NB4 (cell line): ENCODE results near the gene ANKRD13B.

Experiments
- POLR2A ChIP-seq: IDR thresholded peaks from 2 replicates; pipeline ENCODE4 v1.6.1; 2011; ENCODE audit warnings: mild to moderate bottlenecking; ENCODE audit not compliant: insufficient read length; ENCODE audit errors: extremely low read depth
- TF ChIP-seq, protein P1 (sequence below): IDR thresholded peaks from one replicate; pipeline ENCODE4 v1.5.1; 2012; ENCODE audit warnings: low read depth, low read length

DNA sequence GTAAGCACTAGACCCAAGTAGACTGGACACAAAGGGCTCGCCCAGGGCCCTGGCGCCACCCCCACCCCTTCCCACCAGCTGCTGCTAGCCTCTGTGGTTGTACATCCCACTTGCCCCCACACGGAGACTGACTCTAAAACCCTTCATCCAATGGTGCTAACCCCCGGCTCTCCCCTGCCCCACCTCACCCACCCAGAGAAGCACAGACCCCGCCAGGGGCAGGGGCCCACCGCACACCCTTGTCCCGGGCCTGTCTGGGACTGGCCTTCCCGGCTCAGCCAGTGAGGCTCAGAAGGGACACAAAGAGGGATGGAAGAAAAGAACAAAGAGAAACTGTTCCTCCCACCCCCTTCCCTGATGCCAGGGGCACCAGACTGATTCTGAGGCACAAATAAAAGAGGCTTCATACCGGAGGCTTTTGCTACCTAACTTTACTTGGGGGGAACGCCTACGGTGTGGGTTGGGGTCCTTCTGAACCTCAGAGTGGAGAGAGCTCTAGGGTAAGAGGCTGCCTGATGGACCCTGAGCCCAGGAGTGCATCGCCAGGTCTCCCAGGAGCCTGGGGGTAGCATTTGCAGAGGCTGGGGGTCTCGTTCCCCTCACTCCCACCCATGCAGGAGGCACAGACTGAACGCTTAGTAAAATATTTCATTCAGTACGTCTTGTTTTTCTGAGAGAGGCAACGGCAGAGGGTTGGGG is 21.6 kb downstream of the ANKRD13B start:
- TF ChIP-seq, protein P1, sequence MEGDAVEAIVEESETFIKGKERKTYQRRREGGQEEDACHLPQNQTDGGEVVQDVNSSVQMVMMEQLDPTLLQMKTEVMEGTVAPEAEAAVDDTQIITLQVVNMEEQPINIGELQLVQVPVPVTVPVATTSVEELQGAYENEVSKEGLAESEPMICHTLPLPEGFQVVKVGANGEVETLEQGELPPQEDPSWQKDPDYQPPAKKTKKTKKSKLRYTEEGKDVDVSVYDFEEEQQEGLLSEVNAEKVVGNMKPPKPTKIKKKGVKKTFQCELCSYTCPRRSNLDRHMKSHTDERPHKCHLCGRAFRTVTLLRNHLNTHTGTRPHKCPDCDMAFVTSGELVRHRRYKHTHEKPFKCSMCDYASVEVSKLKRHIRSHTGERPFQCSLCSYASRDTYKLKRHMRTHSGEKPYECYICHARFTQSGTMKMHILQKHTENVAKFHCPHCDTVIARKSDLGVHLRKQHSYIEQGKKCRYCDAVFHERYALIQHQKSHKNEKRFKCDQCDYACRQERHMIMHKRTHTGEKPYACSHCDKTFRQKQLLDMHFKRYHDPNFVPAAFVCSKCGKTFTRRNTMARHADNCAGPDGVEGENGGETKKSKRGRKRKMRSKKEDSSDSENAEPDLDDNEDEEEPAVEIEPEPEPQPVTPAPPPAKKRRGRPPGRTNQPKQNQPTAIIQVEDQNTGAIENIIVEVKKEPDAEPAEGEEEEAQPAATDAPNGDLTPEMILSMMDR, result no peak
- TF ChIP-seq POLR2A, result no peak
